Common myeloid progenitor, CD34-positive (primary cell): ENCODE data around the gene ACSS2.

ENCODE experiments used
- CTCF ChIA-PET: fragments of 350-600 bp; sonication (Branson Sonifier 250); formaldehyde crosslinking; loops from one replicate; lab custom pipeline; 2021; ENCODE audit warnings: antibody characterized with exemption; lab: Charles Lee
- POLR2A ChIA-PET: fragments of 350-600 bp; sonication (Branson Sonifier 250); formaldehyde crosslinking; loops from one replicate; lab custom pipeline; 2021; ENCODE audit warnings: antibody characterized with exemption; lab: Charles Lee
- DNase-seq, 3 donors: peaks; one replicate each; pipeline versions ENCODE4 v3.0.0 to v3.0.0-alpha.2; 2013
- H3K27ac ChIP-seq, 2 experiments: 1 replicate in 1 of 2; 2 replicates in 1 of 2; pipeline ENCODE4 v1.7.0; 2013; ENCODE audit warnings: inconsistent platforms in 2 of 2, low read length in 2 of 2, mild to moderate bottlenecking in 2 of 2, low read depth in 1 of 2, moderate library complexity in 1 of 2; ENCODE audit not compliant: severe bottlenecking in 2 of 2, insufficient read depth in 1 of 2, poor library complexity in 1 of 2
- H3K27me3 ChIP-seq, 5 experiments: replicated peaks in 2 of 5; 1 replicate in 3 of 5; 2 replicates in 2 of 5; pipeline versions ENCODE4 v1.6.1 to v1.7.0; 2013; ENCODE audit warnings: low read length in 4 of 5, mild to moderate bottlenecking in 2 of 5, moderate library complexity in 2 of 5, inconsistent platforms in 1 of 5; ENCODE audit not compliant: insufficient read depth in 5 of 5, control insufficient read depth in 4 of 5
- H3K36me3 ChIP-seq, 4 experiments: 1 replicate in 2 of 4; 2 replicates in 2 of 4; pipeline versions ENCODE4 v1.6.1 to v1.7.0; 2013; ENCODE audit warnings: low read length in 3 of 4, control low read depth in 1 of 4, mild to moderate bottlenecking in 1 of 4; ENCODE audit not compliant: control insufficient read depth in 4 of 4, insufficient read depth in 4 of 4
- H3K4me1 ChIP-seq, 4 experiments: 1 replicate in 3 of 4; 2 replicates in 1 of 4; pipeline versions ENCODE4 v1.6.1 to v1.7.1; 2013; ENCODE audit warnings: low read length in 3 of 4, mild to moderate bottlenecking in 3 of 4, control low read depth in 1 of 4, inconsistent platforms in 1 of 4, moderate library complexity in 1 of 4; ENCODE audit not compliant: control insufficient read depth in 4 of 4, insufficient read depth in 4 of 4; ENCODE audit errors: control extremely low read depth in 1 of 4
- H3K4me3 ChIP-seq, 7 experiments: 1 replicate in 4 of 7; 2 replicates in 3 of 7; pipeline versions ENCODE4 v1.5.1 to v1.7.0; 2013; ENCODE audit warnings: mild to moderate bottlenecking in 7 of 7, low read length in 6 of 7, moderate library complexity in 6 of 7, inconsistent platforms in 2 of 7, low read depth in 2 of 7, control low read depth in 1 of 7; ENCODE audit not compliant: insufficient read depth in 4 of 7, control insufficient read depth in 1 of 7; ENCODE audit errors: extremely low read depth in 1 of 7
- H3K9me3 ChIP-seq, 5 experiments: 1 replicate in 4 of 5; 2 replicates in 1 of 5; pipeline versions ENCODE4 v1.6.1 to v1.7.1; 2013; ENCODE audit warnings: low read length in 4 of 5, mild to moderate bottlenecking in 2 of 5, inconsistent platforms in 1 of 5, low read depth in 1 of 5, moderate library complexity in 1 of 5; ENCODE audit not compliant: control insufficient read depth in 4 of 5, insufficient read depth in 2 of 5; ENCODE audit errors: control extremely low read depth in 1 of 5
- WGBS: methylation state at CpG from one replicate; pipeline ENCODE4 v1.1.5; 2013; ENCODE audit not compliant: insufficient coverage; 5-methylcytosine and 5-hydroxymethylcytosine counted together

The ACSS2 gene

DNA sequence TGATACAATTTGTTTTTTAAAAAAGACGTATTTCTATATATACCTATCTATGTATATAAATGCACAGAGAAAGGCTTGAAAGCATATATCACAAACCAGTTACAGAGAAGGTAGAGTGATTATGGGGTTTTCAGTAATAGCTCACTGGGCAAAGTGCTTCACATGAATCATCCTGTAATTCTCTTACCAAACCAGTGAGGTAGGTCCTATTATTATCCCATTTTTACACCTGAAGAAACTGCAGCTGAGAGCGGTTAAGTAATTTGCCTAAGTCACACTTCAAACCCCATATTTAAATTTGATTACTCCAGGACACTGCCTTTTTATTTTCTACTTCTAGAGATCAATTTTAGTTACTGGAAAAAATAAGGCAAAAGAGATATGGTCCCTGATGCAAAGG lies 74.8 kb downstream of the ACSS2 start:
- CTCF ChIA-PET: interaction anchor here (1.2 to 1.3 kb wide), 2 partner anchors 29 to 75 kb away, joined by 3 to 4 read pairs; partner anchors contain the start of gene ACSS2
- POLR2A ChIA-PET: no interaction called here
- no peaks in the 10 kb centered on the region for H3K27me3 ChIP-seq
- peaks cover 6 to 33% (median 9%) of the 10 kb centered on the region in 4 experiments for H3K36me3 ChIP-seq
- H3K9me3 ChIP-seq: no peaks in the 10 kb centered on the region
- no peak for DNase-seq
- H3K4me3 ChIP-seq: no peak overlapping the region
- WGBS: 100% methylated on average over 1 of the region's 2 CpGs
- no peak overlapping the region for H3K27ac ChIP-seq
- H3K4me1 ChIP-seq: peaks cover 6 to 14% (median 10%) of the 10 kb centered on the region in 4 experiments

DNA sequence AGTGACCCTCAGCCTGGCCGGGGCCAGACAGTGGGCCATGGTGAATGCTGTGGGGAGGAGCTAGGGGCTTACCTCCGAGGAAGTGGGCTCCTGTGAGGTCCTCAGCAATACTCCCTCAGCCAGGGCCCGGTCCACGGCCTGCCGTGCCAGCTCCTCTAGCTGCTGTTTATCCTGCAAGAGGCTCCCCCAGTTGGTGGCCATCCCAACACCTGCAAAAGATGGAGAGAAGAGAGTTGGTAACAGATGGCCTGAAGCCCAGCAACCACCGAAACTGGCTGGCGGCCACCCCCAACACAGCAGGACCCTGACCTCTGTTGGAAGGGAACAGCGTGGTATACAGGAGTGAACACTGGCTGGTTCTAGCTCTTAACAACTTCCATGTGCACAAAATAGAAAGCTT lies 75.2 kb downstream of the ACSS2 start:
- Histone ChIP-seq H3K27ac (no peak overlapping the region), H3K9me3 (no peaks in the 10 kb centered on the region), H3K36me3 (peaks cover 2 to 29% (median 6%) of the 10 kb centered on the region in 4 experiments), H3K4me1 (peaks cover 8 to 16% (median 13%) of the 10 kb centered on the region in 4 experiments), H3K4me3 (no peak overlapping the region), H3K27me3 (no peaks in the 10 kb centered on the region)
- 95% methylated on average over 7 of the region's 8 CpGs for WGBS
- no peak for DNase-seq
- POLR2A ChIA-PET: no interaction called here
- CTCF ChIA-PET: interaction anchor here (1.2 to 1.4 kb wide), 3 partner anchors 10 to 76 kb away, joined by 3 to 4 read pairs (median 3); partner anchors contain the start of gene ACSS2

DNA sequence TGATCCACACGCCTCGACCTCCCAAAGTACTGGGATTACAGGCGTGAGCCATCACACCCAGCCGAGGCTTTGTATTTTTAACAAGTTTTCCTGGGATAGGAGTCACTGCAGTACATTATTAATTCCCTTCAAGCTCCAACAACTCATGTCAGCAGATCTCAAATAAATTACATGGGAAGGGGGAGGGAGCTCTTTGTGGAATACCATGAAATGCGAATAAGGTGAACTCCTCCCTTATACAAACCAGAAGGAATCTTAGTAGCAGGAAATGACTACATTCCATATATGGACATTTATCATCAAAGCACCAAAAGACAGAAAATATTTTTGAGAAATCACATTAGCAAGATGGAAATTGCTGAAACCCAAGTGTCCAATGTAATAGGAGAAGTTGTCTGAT lies 76.3 kb downstream of the ACSS2 start:
- Histone ChIP-seq H3K9me3 (peaks cover 0 to 1% (median 0%) of the 10 kb centered on the region in 5 experiments), H3K36me3 (peaks cover 2 to 25% (median 4%) of the 10 kb centered on the region in 4 experiments), H3K4me1 (peaks cover 8 to 16% (median 13%) of the 10 kb centered on the region in 4 experiments), H3K27me3 (no peaks in the 10 kb centered on the region), H3K27ac (no peak overlapping the region), H3K4me3 (no peak overlapping the region)
- DNase-seq: no peak
- WGBS: 100% methylated on average over 3 of the region's 5 CpGs
- CTCF ChIA-PET: interaction anchor here (1.0 to 1.4 kb wide), 4 partner anchors 11 to 118 kb away, joined by 3 to 4 read pairs (median 4); no protein-coding TSS in a partner anchor
- POLR2A ChIA-PET: no interaction called here

DNA sequence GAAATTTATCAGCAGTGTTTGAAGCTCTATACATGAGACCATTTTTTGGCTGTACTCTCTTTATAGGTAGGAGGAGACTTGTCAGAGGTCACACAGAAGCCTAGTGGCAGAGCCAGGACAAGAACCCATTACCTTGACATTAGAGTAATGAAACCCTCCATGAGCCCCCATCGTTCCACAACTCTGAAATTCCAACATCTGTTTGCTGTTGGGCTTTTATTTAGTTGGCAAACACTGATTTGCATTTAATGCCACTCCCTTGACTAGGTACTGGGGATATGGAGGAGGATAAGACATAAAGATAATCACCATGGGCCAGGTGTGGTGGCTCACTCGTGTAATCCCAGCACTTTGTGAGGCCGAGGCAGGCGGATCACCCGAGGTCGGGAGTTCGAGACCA lies 77.5 kb downstream of the ACSS2 start:
- peaks cover 8 to 16% (median 13%) of the 10 kb centered on the region in 4 experiments for H3K4me1 ChIP-seq
- H3K9me3 ChIP-seq: peaks cover 0 to 2% (median 0%) of the 10 kb centered on the region in 5 experiments
- H3K27ac ChIP-seq: no peak overlapping the region
- CTCF ChIA-PET: no interaction called here
- no peaks in the 10 kb centered on the region for H3K27me3 ChIP-seq
- no peak overlapping the region for H3K4me3 ChIP-seq
- peaks cover 0 to 21% (median 4%) of the 10 kb centered on the region in 4 experiments for H3K36me3 ChIP-seq
- POLR2A ChIA-PET: no interaction called here
- WGBS: 93% methylated on average over 2 of the region's 7 CpGs
- DNase-seq: no peak

DNA sequence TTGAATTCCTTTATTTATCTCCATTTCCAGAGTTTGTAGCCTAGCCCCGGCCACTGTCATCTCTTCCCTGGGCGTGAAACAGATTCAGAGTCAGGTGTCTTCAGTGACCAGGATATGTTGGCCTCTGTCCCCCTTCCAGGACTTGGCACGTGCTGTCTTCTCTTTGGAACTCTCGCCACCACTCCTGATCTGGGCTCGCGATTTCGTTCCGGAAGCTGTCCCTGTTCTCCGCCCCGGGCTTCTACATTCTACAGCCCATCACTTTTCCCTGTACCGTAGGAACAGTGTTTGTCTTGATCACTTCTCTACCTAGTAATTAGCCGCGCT lies 78.5 kb downstream of the ACSS2 start:
- Histone ChIP-seq H3K36me3 (peaks cover 0 to 12% (median 3%) of the 10 kb centered on the region in 4 experiments), H3K27me3 (no peaks in the 10 kb centered on the region), H3K9me3 (peaks cover 0 to 2% (median 0%) of the 10 kb centered on the region in 5 experiments), H3K27ac (peak overlapping the region; percentile 74 to 90), H3K4me3 (peak overlapping the region; percentile 64 to 97 (median 84)), H3K4me1 (peaks cover 8 to 16% (median 13%) of the 10 kb centered on the region in 4 experiments)
- CTCF ChIA-PET: interaction anchor here (1.5 to 6.2 kb wide), 5 partner anchors 11 to 129 kb away, joined by 4 to 87 read pairs (median 7); partner anchors contain the start of genes ACSS2, GGT7 and NCOA6
- DNase-seq: no peak
- WGBS: 24% methylated on average over 13 of the region's 13 CpGs
- POLR2A ChIA-PET: interaction anchor here (2.1 kb wide), 1 partner anchor 79 kb away, joined by 9 read pairs; the partner anchor contains the start of gene ACSS2

DNA sequence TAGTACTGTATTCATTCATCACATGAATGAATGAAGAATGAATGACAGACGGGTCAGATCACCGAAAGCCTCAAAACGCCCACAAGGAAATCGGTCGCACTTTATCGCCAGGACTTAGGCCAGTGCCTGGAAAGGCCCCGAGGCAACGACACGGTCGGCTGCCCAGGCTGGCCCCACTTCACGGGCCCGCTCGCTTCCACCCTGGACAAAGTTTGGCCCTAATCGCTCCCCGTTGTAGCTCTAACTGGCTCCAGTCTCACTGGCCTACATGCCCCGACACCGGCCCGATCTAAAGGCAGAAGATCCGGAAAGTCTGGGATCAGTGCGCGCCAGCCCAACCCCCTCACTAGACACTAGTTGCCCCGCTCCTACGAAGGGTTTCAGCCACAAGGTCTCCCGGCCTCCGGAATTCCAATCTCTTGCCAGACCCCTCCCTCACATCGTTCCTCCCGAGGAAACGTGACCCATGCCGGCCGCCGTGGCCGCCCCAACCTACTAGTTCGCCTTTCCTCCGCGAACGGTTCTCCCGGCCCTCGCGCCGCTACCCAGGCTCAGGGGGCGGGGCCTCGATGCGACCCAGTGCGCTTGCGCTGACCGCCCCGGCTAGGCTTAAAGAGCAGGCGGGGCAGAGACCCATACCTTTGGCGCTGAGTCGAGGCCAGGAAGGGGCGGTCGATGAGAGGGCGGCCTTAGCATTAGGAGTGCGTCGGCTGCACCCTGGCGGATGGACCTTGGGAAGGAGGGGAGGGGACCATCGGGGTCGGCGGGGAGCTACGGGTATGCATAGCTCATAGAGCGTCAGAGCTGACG lies 79.0 kb downstream of the ACSS2 start, which contains the start of the genes GSS and MYH7B:
GSS (minus strand) TSS at position 576 of the 810 bp plus-strand sequence. CDS start 3,954 bp downstream, outside the sequence.
MYH7B (plus strand) TSS at position 638 of the 810 bp plus-strand sequence. CDS start 22,138 bp downstream, outside the sequence.
- Histone ChIP-seq H3K36me3 (peaks cover 0 to 7% (median 3%) of the 10 kb centered on the region in 4 experiments), H3K27ac (peak within 1 kb of the TSS; percentile 74 to 90), H3K4me1 (peaks cover 8 to 16% (median 13%) of the 10 kb centered on the region in 4 experiments), H3K27me3 (no peaks in the 10 kb centered on the region), H3K4me3 (peak within 1 kb of the TSS; percentile 64 to 97 (median 84)), H3K9me3 (peaks cover 0 to 2% (median 0%) of the 10 kb centered on the region in 5 experiments)
- CTCF ChIA-PET: interaction anchor here (0.7 to 6.2 kb wide), 8 partner anchors 12 to 130 kb away, joined by 3 to 87 read pairs (median 4); partner anchors contain the start of genes ACSS2, GGT7 and NCOA6
- POLR2A ChIA-PET: interaction anchor here (1.4 to 2.1 kb wide), 2 partner anchors 79 to 81 kb away, joined by 3 to 9 read pairs; partner anchors contain the start of gene ACSS2
- peak; percentile 97 to 99 (median 98) for DNase-seq
- WGBS: under 1% methylated on average over 52 of the region's 62 CpGs
